ENCODE measurements around the gene ZMYND11. TPM values are rescaled to one million over a fixed set of nuclear protein-coding genes. Genes with fewer than 3 reads are reported as not detected.

ZMYND11 gene
- total and polyA plus RNA-seq, 8 donors = 58.9 to 128 (median 119) TPM

DNA sequence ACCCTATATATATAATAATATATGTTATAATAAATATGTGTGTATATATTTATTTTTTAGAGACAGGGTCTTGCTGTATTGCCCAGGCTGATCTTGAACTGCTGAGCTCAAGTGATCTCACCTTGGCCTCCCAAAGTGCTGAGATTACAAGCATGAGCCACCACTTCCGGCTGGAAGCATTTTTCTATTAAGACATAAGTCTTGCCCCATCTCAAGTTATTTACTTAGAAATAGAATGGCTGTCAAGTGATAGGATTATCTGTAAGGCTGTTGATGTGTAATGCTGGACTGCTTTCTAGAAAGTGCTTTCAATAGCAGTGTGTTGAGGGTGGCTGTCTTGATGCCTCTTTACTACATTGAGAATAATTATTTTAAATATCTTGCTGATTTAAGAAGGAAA is 65.2 kb downstream of the ZMYND11 start:
- ATAC-seq = peak; percentile 13
- no peak for DNase-seq
- no peaks in the 10 kb centered on the region for H3K27me3 ChIP-seq
- H3K9me3 ChIP-seq = no peaks in the 10 kb centered on the region
- H3K4me3 ChIP-seq = no peak overlapping the region
- intact Hi-C loops (cut with DNase I) = no loop called here
- H3K27ac ChIP-seq = no peak overlapping the region
- TF ChIP-seq, protein P1, sequence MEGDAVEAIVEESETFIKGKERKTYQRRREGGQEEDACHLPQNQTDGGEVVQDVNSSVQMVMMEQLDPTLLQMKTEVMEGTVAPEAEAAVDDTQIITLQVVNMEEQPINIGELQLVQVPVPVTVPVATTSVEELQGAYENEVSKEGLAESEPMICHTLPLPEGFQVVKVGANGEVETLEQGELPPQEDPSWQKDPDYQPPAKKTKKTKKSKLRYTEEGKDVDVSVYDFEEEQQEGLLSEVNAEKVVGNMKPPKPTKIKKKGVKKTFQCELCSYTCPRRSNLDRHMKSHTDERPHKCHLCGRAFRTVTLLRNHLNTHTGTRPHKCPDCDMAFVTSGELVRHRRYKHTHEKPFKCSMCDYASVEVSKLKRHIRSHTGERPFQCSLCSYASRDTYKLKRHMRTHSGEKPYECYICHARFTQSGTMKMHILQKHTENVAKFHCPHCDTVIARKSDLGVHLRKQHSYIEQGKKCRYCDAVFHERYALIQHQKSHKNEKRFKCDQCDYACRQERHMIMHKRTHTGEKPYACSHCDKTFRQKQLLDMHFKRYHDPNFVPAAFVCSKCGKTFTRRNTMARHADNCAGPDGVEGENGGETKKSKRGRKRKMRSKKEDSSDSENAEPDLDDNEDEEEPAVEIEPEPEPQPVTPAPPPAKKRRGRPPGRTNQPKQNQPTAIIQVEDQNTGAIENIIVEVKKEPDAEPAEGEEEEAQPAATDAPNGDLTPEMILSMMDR (IDR thresholded peaks at IDR 0.05) = no peak
- H3K36me3 ChIP-seq = no peaks in the 10 kb centered on the region
- H3K4me1 ChIP-seq = no peaks in the 10 kb centered on the region

DNA sequence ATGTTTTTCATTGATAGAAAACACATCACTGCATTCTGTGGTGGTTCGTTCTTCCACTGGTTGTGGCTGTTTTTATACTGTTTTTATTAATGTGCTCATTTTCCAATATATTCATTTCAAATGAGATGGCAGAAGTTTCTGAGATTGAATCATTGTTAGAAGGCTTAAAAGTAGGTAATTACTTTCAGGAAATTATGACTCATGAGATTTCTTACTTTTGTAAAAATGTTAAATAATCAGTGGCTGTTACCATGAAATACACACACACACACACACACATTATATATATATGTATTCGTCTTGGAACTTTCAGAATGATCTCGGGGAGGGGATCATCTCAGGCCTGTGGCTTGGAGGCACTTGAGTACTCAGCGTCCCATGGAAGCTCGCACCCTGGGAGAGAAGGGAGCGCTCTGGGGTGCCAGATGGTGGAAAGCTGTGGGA is 66.1 kb downstream of the ZMYND11 start:
- DNase-seq = no peak
- no peak for ATAC-seq
- Histone ChIP-seq H3K36me3 (no peaks in the 10 kb centered on the region), H3K27ac (no peak overlapping the region), H3K4me3 (no peak overlapping the region), H3K4me1 (no peaks in the 10 kb centered on the region), H3K27me3 (no peaks in the 10 kb centered on the region), H3K9me3 (no peaks in the 10 kb centered on the region)
- TF ChIP-seq, protein P1 (IDR thresholded peaks at IDR 0.05) = no peak
- intact Hi-C loops (cut with DNase I) = no loop called here

DNA sequence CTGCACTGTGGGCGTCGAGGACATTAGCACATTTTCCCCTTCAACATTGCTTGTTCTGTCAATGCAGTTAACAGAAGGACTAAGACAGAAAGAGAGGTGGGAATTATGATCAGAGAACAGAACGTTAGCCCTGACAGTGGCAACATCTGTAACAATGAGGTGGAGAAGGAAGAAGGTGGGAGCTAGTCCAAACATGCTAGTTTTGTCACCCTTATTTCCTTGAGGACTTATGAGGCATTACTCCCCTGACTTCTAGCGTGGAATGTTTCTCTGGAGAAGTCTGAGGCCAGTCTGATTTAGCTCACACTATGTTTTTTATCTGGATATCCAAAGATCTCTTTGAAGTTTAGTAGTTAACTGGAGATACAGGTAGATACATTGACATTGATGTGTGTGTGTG is 73.4 kb downstream of the ZMYND11 start:
- intact Hi-C loops (cut with DNase I) = no loop called here
- H3K27me3 ChIP-seq = no peaks in the 10 kb centered on the region
- no peaks in the 10 kb centered on the region for H3K9me3 ChIP-seq
- TF ChIP-seq, protein P1 (IDR thresholded peaks at IDR 0.05) = no peak
- DNase-seq = no peak
- ATAC-seq = no peak
- H3K4me1 ChIP-seq = no peaks in the 10 kb centered on the region
- H3K27ac ChIP-seq = no peak overlapping the region
- H3K36me3 ChIP-seq = peaks cover 0 to 12% of the 10 kb centered on the region in 2 donors
- H3K4me3 ChIP-seq = no peak overlapping the region

DNA sequence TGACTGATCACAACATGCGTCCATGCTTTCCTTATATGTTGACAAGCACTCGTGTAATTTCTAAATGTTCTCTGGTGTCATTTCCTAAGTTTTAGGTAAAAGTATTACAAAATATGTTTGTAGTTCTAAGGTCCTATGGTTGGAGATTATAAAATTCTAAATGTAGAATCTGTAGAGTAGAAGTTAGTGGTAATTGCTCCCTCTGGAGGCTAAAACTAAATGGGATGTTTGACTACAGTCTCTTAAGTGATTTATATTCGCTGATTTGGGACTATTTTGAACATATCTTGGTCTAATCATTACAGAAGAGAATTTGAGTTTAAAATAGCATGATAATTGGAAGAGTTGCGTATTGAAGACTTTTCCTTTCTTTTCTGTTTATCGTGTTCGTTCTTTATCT is 74.1 kb downstream of the ZMYND11 start:
- H3K27ac ChIP-seq = no peak overlapping the region
- DNase-seq (no peak), ATAC-seq (no peak)
- TF ChIP-seq, protein P1 (IDR thresholded peaks at IDR 0.05) = no peak
- H3K27me3 ChIP-seq = no peaks in the 10 kb centered on the region
- intact Hi-C loops (cut with DNase I) = no loop called here
- H3K4me3 ChIP-seq = no peak overlapping the region
- H3K4me1 ChIP-seq = no peaks in the 10 kb centered on the region
- no peaks in the 10 kb centered on the region for H3K9me3 ChIP-seq
- H3K36me3 ChIP-seq = peaks cover 0 to 12% of the 10 kb centered on the region in 2 donors

DNA sequence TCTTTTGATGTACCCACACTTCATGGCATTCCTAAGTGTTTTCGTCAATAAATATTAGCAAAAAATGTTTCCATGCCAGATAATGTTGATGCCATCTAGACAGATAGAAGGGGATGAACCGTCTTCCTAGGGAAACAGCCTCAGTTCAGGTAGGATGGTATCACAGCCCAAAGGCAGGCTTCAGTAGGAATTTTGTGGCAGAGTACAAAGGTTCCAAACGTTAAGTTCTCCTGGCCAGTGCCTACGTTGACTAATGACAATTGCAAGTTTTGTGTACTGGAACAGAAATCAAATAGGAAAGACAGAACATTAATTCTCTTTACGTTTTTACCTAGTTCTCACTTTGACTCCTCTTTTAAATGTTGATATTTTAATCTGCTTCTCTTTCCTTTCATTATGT is 75.0 kb downstream of the ZMYND11 start:
- H3K27ac ChIP-seq = no peak overlapping the region
- no peak overlapping the region for H3K4me3 ChIP-seq
- H3K36me3 ChIP-seq = peaks cover 0 to 12% of the 10 kb centered on the region in 2 donors
- H3K27me3 ChIP-seq = no peaks in the 10 kb centered on the region
- H3K4me1 ChIP-seq = no peaks in the 10 kb centered on the region
- intact Hi-C loops (cut with DNase I) = no loop called here
- DNase-seq (no peak), ATAC-seq (no peak)
- TF ChIP-seq, protein P1 (IDR thresholded peaks at IDR 0.05) = no peak
- H3K9me3 ChIP-seq = no peaks in the 10 kb centered on the region

Data from left lung (tissue), 10 donors.